Activated T-helper 1 cell treated with anti-CD3 and anti-CD28 coated beads, Interleukin-12 subunit alpha, Interleukin-12 subunit beta, Interleukin-2, Interleukin-4 antibody, amounts not matched to agents 30 ng/mL and 10 ng/mL and 1 ng/mL, durations not matched to agents 14 hours and 24 hours and 36 hours (primary cell): ENCODE results near the gene CADM2. TPM values are rescaled to one million over a fixed set of nuclear protein-coding genes. Genes with fewer than 3 reads are reported as not detected.
"Not testable (repeated sequence)": the region's sequence is repeated elsewhere in the genome, so short reads cannot be mapped to it uniquely, and the experiment has no call there.

Experiments
- DNase-seq: peaks from one replicate; pipeline ENCODE4 v3.0.0; 2021; ENCODE audit warnings: low spot score
- H3K27ac Mint-ChIP-seq: one replicate; pipeline ENCODE4 v1.8.0; 2021; ENCODE audit warnings: mild to moderate bottlenecking, mixed read lengths
- H3K27me3 Mint-ChIP-seq: one replicate; pipeline ENCODE4 v1.8.0; 2022; ENCODE audit warnings: mild to moderate bottlenecking, moderate library complexity, mixed read lengths; ENCODE audit not compliant: insufficient read depth
- H3K36me3 Mint-ChIP-seq: one replicate; pipeline ENCODE4 v1.8.0; 2021; ENCODE audit warnings: low read depth, mixed read lengths
- H3K4me1 Mint-ChIP-seq: one replicate; pipeline ENCODE4 v1.8.0; 2021; ENCODE audit warnings: low read depth, mixed read lengths
- H3K4me3 Mint-ChIP-seq: one replicate; pipeline ENCODE4 v1.8.0; 2021; ENCODE audit warnings: mild to moderate bottlenecking, moderate library complexity, mixed read lengths
- H3K9me3 Mint-ChIP-seq: one replicate; pipeline ENCODE4 v1.8.0; 2021; ENCODE audit warnings: mixed read lengths
- intact Hi-C: fragments of 100-400 bp; cut with micrococcal nuclease; formaldehyde crosslinking; loops from one replicate; pipeline ENCODE4 v1.15.1; 2024
- total RNA-seq: library from RNA; stranded (reverse); gene quantifications from 2 replicates; pipeline ENCODE4 v1.2.3, GENCODE V29; 2022

Gene CADM2
- total RNA-seq, 1 donor from 2014 or later = not detected

DNA sequence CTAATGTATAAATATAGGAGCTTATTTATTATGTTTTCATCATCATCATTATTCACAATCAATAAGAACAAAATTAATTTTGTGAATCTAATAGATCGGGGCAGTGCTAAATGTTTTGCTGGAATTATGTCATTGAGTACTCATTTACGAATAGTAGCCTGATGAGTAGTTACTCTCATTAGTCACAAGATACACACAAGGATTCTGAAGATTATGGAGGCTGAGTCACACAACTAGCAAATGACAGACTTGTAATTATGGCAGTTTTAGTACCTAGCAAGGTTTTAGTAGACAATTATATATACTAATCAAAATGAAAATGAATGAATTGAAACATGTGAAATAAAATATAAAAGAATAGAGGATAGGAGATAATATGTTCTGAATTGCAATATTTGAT, 954.2 kb downstream of the CADM2 start:
- Mint-ChIP-seq H3K4me3 (no peak overlapping the region), H3K4me1 (no peaks in the 10 kb centered on the region), H3K27me3 (no peaks in the 10 kb centered on the region), H3K36me3 (no peaks in the 10 kb centered on the region), H3K9me3 (peaks cover 4% of the 10 kb centered on the region), H3K27ac (no peak overlapping the region)
- DNase-seq = no peak
- intact Hi-C loops = no loop called here

DNA sequence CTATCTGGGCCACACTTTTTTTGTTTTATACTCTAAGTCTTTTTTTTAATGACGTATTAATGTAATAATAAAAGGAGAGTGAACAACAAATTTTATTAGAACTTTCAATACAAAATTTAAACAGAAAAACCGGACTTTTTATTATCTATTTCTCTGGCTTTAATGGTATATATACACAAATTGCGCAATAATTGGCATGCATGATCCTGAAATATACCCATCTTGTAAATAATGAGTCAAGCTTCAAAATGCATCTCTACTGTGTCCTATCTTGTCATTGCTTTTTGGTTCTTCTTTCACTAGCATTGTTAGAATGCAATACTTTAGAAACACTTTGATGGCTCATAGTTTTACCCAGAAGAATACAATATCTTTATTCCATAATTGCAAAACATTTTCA, 963.6 kb downstream of the CADM2 start:
- Mint-ChIP-seq H3K4me1 (no peaks in the 10 kb centered on the region), H3K27ac (no peak overlapping the region), H3K4me3 (no peak overlapping the region), H3K9me3 (peaks cover 14% of the 10 kb centered on the region), H3K27me3 (no peaks in the 10 kb centered on the region), H3K36me3 (no peaks in the 10 kb centered on the region)
- intact Hi-C loops = no loop called here
- DNase-seq = no peak

DNA sequence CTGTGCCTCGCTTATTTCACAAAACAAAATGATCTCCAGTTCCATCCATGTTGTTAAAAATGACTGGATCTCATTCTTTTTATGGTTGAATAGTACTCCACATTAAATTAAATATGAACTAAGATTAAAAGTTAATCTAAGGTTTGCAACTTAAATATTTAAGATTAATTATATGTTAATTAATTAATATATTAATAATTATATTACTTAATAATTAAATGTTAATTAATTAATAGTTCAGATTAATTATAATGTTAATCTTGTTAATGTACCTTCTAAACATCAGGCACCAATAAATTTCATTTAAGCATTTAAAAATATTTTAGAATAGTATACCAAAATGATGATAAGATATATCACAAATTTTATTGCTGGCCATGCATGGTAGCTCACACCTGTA, 971.9 kb downstream of the CADM2 start:
- DNase-seq = no peak
- no peaks in the 10 kb centered on the region for H3K36me3 Mint-ChIP-seq
- H3K27me3 Mint-ChIP-seq = no peaks in the 10 kb centered on the region
- peaks cover 11% of the 10 kb centered on the region for H3K9me3 Mint-ChIP-seq
- H3K4me1 Mint-ChIP-seq = no peaks in the 10 kb centered on the region
- no peak overlapping the region for H3K4me3 Mint-ChIP-seq
- intact Hi-C loops = no loop called here
- no peak overlapping the region for H3K27ac Mint-ChIP-seq

DNA sequence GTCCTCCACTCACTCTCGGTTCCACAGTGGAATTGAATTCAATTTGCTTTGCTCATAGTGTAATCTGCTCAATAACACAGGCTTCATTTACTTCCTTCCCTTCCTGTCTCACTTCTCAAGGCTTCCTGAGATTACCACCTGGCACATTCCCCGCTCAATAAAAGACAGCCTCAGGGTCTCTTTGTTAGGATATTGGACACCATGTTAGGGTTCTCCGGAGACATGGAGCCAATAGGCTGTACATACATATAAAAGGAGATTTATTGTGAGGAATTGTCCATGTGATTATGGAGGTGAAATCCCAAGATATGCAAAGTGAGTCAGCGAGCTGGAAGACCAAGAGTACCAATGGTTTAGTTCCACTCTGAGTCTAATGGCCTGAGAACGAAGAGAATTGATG, 974.5 kb downstream of the CADM2 start:
- no peak overlapping the region for H3K27ac Mint-ChIP-seq
- no peak overlapping the region for H3K4me3 Mint-ChIP-seq
- intact Hi-C loops = no loop called here
- H3K9me3 Mint-ChIP-seq = peaks cover 4% of the 10 kb centered on the region
- DNase-seq = no peak
- no peaks in the 10 kb centered on the region for H3K4me1 Mint-ChIP-seq
- no peaks in the 10 kb centered on the region for H3K27me3 Mint-ChIP-seq
- H3K36me3 Mint-ChIP-seq = no peaks in the 10 kb centered on the region

DNA sequence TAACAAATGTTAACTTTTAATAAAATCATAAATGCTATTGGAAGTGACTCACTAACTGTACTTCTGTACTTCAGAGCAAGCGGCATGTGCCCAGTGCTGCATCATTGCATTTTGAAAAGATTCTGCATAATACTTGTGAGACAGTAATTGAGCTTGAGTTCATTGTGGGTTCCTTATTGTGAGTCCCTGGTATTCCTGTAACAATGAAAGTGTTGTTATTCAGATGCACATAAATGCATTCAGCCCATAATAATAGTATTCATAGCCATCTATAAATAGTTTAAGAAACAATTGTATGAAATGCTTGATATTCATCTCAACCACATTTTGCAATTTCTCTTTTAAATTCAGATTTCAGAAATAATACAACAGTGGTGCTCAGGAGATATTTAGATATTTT, 976.4 kb downstream of the CADM2 start:
- intact Hi-C loops = no loop called here
- Mint-ChIP-seq H3K27ac (no peak overlapping the region), H3K36me3 (no peaks in the 10 kb centered on the region), H3K4me3 (no peak overlapping the region), H3K27me3 (no peaks in the 10 kb centered on the region), H3K4me1 (no peaks in the 10 kb centered on the region), H3K9me3 (peaks cover 4% of the 10 kb centered on the region)
- no peak for DNase-seq

DNA sequence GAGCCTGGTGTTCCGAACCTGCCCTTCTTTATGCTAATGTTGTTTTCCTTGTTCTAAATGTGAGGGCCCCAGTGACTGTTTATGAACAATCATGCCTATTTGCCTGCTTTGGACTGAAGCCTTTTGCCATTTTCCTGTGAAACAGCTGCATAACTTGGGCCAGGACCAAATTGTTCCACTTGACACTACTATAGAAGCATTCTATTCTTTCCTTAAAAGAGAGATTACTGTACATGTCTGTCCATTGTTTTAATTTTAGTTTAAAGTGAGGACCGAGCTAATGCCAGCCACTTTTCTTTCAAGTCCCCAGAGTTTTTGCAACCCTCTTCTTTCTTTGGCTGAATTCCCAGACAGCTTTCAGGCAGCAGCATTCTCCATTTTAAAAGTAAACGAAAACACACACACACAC, 980.3 kb downstream of the CADM2 start:
- Mint-ChIP-seq H3K9me3 (peaks cover 8% of the 10 kb centered on the region), H3K4me1 (no peaks in the 10 kb centered on the region), H3K4me3 (no peak overlapping the region), H3K27ac (no peak overlapping the region), H3K36me3 (no peaks in the 10 kb centered on the region), H3K27me3 (no peaks in the 10 kb centered on the region)
- intact Hi-C loops = no loop called here
- DNase-seq = no peak

DNA sequence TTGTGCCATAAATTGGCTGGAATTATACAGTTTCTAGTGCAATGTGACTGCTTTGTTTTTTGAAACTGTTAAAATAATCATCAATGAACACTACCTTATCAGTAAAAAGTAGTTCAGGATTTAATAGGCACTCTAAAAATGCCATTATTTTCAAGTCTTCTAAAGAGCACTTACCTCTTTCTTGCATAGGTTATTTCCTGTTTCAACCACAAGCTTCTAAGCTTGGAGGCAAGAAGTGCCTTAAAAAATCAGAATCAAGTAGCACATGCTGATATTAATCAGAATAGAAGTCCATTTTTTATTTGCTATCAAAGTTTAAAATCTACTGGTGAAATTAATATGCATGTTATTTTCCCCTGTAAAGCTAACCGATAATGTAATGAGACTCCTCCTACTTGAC, 991.6 kb downstream of the CADM2 start:
- no peaks in the 10 kb centered on the region for H3K27me3 Mint-ChIP-seq
- intact Hi-C loops = no loop called here
- H3K27ac Mint-ChIP-seq = no peak overlapping the region
- H3K4me1 Mint-ChIP-seq = no peaks in the 10 kb centered on the region
- H3K36me3 Mint-ChIP-seq = no peaks in the 10 kb centered on the region
- H3K4me3 Mint-ChIP-seq = no peak overlapping the region
- H3K9me3 Mint-ChIP-seq = no peaks in the 10 kb centered on the region
- no peak for DNase-seq

DNA sequence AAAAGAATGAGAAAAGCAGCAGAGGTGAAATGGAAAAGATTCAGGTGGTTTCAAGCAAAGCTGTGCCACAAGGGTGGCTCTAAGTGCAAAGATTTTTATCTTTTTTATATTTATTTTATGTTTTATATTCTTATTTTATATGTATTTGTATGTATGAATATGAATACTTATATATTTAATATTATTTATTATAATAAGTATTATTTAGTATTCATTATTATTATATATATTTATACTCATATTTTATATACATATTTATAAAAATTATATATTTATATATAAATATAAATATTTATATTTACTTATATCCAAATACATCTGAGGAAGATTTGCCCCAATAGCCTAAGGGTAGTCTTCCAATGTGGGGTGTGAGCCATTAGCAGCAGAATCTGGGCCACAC, 1002.0 kb downstream of the CADM2 start:
- H3K4me3 Mint-ChIP-seq = no peak overlapping the region
- no peaks in the 10 kb centered on the region for H3K4me1 Mint-ChIP-seq
- intact Hi-C loops = no loop called here
- H3K27me3 Mint-ChIP-seq = no peaks in the 10 kb centered on the region
- H3K27ac Mint-ChIP-seq = no peak overlapping the region
- peaks cover 6% of the 10 kb centered on the region for H3K9me3 Mint-ChIP-seq
- no peaks in the 10 kb centered on the region for H3K36me3 Mint-ChIP-seq
- DNase-seq = no peak

DNA sequence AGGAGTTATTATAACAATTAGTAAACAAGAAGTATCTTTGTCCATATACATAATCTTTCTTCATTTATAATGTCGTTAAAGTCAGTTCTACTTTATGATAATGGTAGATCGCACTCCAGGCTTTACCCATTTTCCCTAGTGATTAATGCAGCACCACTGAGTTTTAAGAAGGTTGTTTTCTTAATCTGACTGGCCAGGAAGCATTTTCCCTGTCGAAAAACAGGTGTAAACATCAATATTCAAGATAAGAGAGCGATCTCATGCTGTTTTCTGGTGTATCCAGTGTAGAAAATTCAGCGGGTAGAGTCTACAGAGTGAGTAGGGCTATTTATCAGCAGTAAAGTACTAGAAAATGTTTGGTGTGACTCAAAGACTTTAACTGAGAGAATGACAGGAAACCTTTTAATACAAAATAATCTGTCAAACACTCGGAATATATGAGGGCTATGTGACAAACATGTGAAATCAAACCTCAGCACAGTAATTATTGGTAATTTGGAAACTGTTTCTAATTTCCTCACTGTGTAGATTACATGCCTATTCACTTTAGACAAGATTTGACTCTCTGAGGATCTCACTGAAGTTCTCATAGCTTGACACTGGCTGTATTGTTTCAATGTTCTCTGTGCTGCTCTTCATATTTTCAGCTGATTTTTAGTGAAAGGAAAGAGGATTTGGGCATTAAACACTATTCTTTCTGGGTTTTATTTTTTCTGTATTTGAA, 1019.0 kb downstream of the CADM2 start:
- no peaks in the 10 kb centered on the region for H3K27me3 Mint-ChIP-seq
- H3K36me3 Mint-ChIP-seq = no peaks in the 10 kb centered on the region
- H3K9me3 Mint-ChIP-seq = no peaks in the 10 kb centered on the region
- H3K4me3 Mint-ChIP-seq = no peak overlapping the region
- intact Hi-C loops = no loop called here
- no peak overlapping the region for H3K27ac Mint-ChIP-seq
- no peak for DNase-seq
- no peaks in the 10 kb centered on the region for H3K4me1 Mint-ChIP-seq

DNA sequence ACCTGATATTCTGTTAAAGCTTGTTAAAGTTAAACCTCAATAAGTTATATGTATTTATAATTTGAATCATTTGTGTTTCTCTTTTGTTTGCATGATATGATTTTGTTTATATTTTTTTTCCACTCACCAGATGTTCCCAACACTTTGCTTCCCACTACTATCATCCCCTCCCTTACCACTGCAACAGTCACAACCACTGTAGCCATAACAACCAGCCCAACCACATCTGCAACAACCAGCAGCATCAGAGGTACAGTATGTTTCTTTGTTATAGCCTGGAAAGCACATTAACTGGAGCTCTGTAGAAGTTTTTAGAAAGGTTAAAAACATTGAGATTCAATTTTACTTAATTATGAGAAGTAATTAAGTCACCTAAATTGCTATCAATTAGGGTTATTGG, 1020.2 kb downstream of the CADM2 start:
- no peak overlapping the region for H3K4me3 Mint-ChIP-seq
- no peaks in the 10 kb centered on the region for H3K36me3 Mint-ChIP-seq
- no peak overlapping the region for H3K27ac Mint-ChIP-seq
- intact Hi-C loops = no loop called here
- no peak for DNase-seq
- no peaks in the 10 kb centered on the region for H3K4me1 Mint-ChIP-seq
- H3K9me3 Mint-ChIP-seq = no peaks in the 10 kb centered on the region
- H3K27me3 Mint-ChIP-seq = no peaks in the 10 kb centered on the region

DNA sequence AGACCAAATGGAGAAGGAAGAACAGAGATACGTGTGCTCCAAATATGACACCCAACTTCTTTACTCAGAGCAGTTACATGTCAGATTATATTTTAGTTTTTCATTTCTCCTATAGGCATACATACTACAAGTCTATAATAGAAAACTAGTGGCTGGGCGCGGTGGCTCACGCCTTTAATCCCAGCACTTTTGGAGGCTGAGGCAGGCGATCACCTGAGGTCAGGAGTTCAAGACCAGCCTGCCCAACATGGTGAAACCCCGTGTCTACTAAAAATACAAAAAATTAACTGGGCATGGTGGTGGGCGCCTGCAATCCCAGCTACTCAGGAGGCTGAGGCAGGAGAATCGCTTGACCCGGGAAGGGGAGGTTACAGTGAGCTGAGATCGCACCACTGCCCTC, 1030.8 kb downstream of the CADM2 start:
- H3K9me3 Mint-ChIP-seq, intact Hi-C loops: not testable (repeated sequence)

DNA sequence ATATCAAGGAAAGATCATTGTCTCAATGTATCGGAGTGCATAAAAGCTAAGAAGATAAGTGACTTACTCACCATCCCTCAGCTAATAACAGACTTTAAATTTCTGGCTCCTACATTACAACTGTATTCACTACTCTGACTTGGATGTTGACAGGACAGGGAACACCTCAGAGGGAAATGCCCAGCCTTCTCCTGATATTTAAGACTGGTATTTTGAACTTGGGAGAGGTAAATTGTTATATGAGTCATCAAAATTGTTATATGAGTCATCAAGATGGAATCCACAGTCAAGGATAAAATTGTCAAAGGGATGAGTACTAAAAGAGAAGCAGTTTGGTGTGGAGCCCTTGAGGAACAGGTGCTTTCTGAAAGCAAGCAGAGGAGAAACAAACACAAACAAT, 1070.8 kb downstream of the CADM2 start:
- Mint-ChIP-seq H3K9me3 (no peaks in the 10 kb centered on the region), H3K36me3 (no peaks in the 10 kb centered on the region), H3K4me3 (no peak overlapping the region), H3K27me3 (no peaks in the 10 kb centered on the region), H3K4me1 (no peaks in the 10 kb centered on the region), H3K27ac (no peak overlapping the region)
- intact Hi-C loops = no loop called here
- DNase-seq = no peak

More for the DNA sequence above, 1030.8 kb downstream of the CADM2 start:
- not testable (repeated sequence) for H3K36me3 Mint-ChIP-seq, H3K4me3 Mint-ChIP-seq, DNase-seq, H3K27me3 Mint-ChIP-seq, H3K4me1 Mint-ChIP-seq, H3K27ac Mint-ChIP-seq

DNA sequence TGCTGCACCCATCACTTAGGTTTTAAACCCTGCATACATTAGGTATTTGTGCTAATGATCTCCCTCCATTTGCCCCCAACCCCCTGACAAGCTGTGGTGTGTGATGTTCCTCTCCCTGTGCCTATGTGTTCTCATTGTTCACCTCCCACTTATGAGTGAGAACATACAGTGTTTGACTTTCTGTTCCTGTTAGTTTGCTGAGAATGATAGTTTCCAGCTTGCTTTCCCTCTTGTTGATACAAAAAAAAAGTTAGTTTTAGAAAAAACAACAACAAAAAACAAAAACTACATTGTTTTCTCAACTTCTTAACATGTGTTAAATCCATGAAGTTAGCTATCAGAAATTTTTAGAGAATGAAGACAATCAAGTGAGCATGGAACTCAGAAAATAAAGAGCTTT, 1079.1 kb downstream of the CADM2 start:
- Mint-ChIP-seq H3K27me3 (no peaks in the 10 kb centered on the region), H3K9me3 (peaks cover 13% of the 10 kb centered on the region), H3K36me3 (no peaks in the 10 kb centered on the region), H3K4me1 (no peaks in the 10 kb centered on the region), H3K4me3 (no peak overlapping the region), H3K27ac (no peak overlapping the region)
- intact Hi-C loops = no loop called here
- DNase-seq = no peak
